Left cardiac atrium (tissue), 4 donors: Measurements from ENCODE around the gene SLC9A3. TPM values are rescaled to one million over a fixed set of nuclear protein-coding genes. Genes with fewer than 3 reads are reported as not detected.

Experiments used
- ATAC-seq, 2 donors: fragments of 200-7000 bp; cut with Tn5 transposase; one replicate each; pipeline ENCODE4 v1.9.1; 2020; ENCODE audit warnings: mild to moderate bottlenecking in 2 of 2, moderate library complexity in 2 of 2
- DNase-seq: peaks from one replicate; pipeline ENCODE4 v3.0.0-alpha.2; 2020
- intact Hi-C, 2 donors: fragments of 100-400 bp; cut with DNase I; formaldehyde crosslinking; loops; one replicate each; pipeline versions ENCODE4 v1.14.1 to v1.15.1; 2022 to 2023
- total RNA-seq, 2 donors: library from RNA; stranded (reverse); fragmentation: NEBNext Ultra II Directional; extraction: Animal tissue kit (Norgen Biotek cat#: 25700); gene quantifications; one replicate each; pipeline ENCODE4 v1.2.1, GENCODE V29; 2021
- donor health status: DM: no; HTN: yes; CAD: no.
- donor health status: DM: no; HTN: yes; CAD: no; lungs with severe emphysema.
- donor health status: DM: yes; HTN: yes; CAD: no.
- donor health status: Dilated cardiomyopathy.

SLC9A3 gene
- total RNA-seq, 2 donors from 2014 or later = 0.77 to 0.99 TPM

GRCh38 chr5:556909-557441 lies 32.7 kb upstream of the SLC9A3 start:
- intact Hi-C loops = no loop called here
- DNase-seq (no peak), ATAC-seq (no peak)

- no peak for DNase-seq
- intact Hi-C loops = no loop called here
- ATAC-seq = no peak
Measured at GRCh38 chr5:555058-555623, 30.9 kb upstream of the SLC9A3 start.

- no peak for ATAC-seq
- intact Hi-C loops = no loop called here
- DNase-seq = no peak
Measured at GRCh38 chr5:554284-554988, 30.2 kb upstream of the SLC9A3 start.

- intact Hi-C loops = no loop called here
- DNase-seq (no peak), ATAC-seq (no peak)
Measured at GRCh38 chr5:553874-554273, 29.6 kb upstream of the SLC9A3 start.

GRCh38 chr5:551406-551805 lies 27.2 kb upstream of the SLC9A3 start:
- DNase-seq (no peak), ATAC-seq (no peak)
- intact Hi-C loops = no loop called here

GRCh38 chr5:549229-549628 lies 25.0 kb upstream of the SLC9A3 start:
- no peak for ATAC-seq
- intact Hi-C loops = no loop called here
- no peak for DNase-seq

- intact Hi-C loops = no loop called here
- ATAC-seq (no peak), DNase-seq (peak; percentile 26)
Measured at GRCh38 chr5:548256-548655, 24.0 kb upstream of the SLC9A3 start.

GRCh38 chr5:547086-547924 lies 23.1 kb upstream of the SLC9A3 start:
- DNase-seq = peak; percentile 9
- intact Hi-C loops = no loop called here
- ATAC-seq = no peak

- intact Hi-C loops = no loop called here
- DNase-seq (no peak), ATAC-seq (no peak)
Measured at GRCh38 chr5:546376-546908, 22.2 kb upstream of the SLC9A3 start.

- no peak for ATAC-seq
- peak; percentile 12 for DNase-seq
Measured at GRCh38 chr5:545641-546375, 21.6 kb upstream of the SLC9A3 start.

GRCh38 chr5:544675-545355 lies 20.6 kb upstream of the SLC9A3 start:
- intact Hi-C loops = no loop called here
- no peak for DNase-seq
- no peak for ATAC-seq

More at GRCh38 chr5:545641-546375, 21.6 kb upstream of the SLC9A3 start:
- intact Hi-C loops = no loop called here

- DNase-seq (peak; percentile 43), ATAC-seq (peak; percentile 39 to 47)
- intact Hi-C loops = no loop called here
Measured at GRCh38 chr5:543755-544674, 19.8 kb upstream of the SLC9A3 start.

- DNase-seq (peak; percentile 15), ATAC-seq (no peak)
- intact Hi-C loops = no loop called here
Measured at GRCh38 chr5:543351-543750, 19.1 kb upstream of the SLC9A3 start.

GRCh38 chr5:542319-543311 lies 18.4 kb upstream of the SLC9A3 start:
- intact Hi-C loops = no loop called here
- ATAC-seq (no peak), DNase-seq (peak; percentile 12)

- intact Hi-C loops = no loop called here
- DNase-seq = peak; percentile 13
- ATAC-seq = no peak
Measured at GRCh38 chr5:541539-542318, 17.5 kb upstream of the SLC9A3 start.
